NCI-H187 treated with DMSO at 0.1 percent for 48 hours (cell line): ENCODE results near the gene RSAD1.

Source experiments
- DNase-seq: peaks from one replicate; lab custom pipeline; 2025; lab: John Stamatoyannopoulos, UW

RSAD1 gene

DNA sequence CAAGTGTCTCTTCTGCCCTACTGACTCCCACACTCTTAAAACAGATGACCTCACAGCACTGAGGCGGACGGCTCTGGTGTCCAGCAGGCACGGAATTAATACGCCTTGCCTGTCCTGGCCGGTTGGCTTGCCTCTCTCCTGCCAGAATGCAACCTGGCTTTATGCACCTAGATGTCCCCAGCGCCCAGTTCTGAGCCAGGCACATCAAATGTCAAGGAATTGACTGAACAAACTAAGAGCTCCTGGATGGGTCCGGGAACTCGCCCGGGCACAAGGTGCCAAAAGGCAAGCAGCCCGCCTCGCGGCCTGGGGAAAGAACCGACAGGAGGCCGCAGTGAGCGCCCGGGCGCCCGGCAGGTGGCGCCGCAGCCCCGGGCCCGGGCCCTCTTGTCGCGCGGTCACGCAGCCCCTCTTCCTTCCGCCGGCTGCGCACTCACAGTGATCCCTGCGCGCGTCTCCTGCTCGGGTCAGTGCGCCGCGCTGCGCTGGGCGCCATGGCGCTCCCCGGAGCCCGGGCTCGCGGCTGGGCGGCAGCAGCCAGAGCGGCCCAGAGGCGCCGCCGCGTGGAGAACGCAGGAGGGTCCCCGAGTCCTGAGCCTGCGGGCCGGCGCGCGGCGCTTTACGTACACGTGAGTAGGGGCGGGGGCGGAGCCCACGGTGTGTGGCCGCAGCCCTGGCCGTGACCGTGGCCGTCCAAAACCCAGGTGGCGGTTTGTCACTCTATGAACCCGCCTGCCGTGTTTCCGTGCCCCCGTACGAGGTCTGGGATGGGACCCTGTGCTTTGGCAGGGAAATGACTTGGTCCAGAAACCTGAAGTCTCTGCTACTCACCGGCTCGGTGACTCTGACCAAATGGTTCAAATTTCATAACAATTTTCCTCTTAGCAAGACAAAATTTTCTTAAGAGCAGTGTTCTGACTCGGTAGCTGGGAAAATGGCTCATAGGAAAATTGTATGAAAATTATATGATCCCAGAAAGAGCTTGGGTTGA, at the start of gene RSAD1:
TSS of gene RSAD1 (plus strand) at position 470 of the 991 bp plus-strand sequence. CDS start at position 495, 25 bp downstream.
- peak; percentile 53 for DNase-seq

DNA sequence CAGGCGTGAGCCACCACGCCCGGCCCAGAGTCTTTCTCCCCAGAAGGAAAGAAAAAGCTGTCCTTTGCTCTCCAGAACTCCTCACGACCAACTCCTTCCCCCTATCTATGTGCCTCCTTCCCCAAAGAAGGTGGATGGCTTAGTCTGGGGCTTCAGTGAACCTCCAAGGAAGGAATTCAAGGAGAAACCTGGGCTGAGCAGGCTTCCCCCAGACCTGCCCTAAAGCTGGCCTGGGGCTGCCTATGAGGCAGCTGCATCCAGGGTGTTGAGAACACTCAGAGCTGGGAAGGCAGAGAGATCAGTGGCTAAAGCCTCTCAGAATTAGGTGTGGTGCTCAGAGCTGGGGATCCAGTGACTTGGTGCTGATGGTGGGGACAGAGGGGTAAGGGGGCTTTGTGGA, 48.9 kb upstream of the RSAD1 start:
- no peak for DNase-seq

DNA sequence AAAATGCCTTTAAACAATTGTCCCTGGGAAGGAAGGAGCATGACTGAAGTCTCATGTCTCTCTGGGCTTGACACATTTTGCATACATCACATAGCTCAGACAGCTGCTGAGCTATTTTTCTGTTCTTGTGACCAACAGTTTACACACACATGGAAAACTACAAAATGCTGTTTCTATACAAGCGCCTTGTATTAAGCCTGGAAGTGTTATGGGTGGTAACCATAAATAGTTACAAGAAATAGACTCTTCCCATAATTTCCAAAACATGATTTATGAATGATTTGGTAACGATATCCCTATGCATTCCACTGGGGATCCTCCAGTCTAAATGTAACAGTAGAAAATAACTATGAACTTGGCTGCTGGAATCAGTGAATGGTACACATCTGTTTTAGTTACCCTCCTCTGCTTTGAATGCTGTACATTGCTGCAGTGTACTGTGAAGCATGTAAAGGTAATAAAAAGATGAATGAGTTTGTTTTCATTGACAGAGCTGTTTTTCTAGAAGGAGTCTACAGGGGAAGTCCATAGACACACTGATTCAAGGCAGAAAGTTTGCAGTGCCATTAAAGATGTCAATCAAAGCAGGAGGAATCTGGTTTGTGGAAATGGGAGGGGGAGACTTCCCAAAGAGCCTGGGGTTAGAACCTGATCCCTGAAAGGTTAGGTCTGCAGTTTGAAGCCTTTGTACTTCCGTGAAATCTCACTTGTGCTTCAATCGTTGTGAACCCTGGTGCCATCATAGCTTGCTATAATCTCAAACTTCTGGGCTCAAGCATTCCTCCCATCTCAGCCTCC, 47.6 kb upstream of the RSAD1 start:
- DNase-seq = no peak

DNA sequence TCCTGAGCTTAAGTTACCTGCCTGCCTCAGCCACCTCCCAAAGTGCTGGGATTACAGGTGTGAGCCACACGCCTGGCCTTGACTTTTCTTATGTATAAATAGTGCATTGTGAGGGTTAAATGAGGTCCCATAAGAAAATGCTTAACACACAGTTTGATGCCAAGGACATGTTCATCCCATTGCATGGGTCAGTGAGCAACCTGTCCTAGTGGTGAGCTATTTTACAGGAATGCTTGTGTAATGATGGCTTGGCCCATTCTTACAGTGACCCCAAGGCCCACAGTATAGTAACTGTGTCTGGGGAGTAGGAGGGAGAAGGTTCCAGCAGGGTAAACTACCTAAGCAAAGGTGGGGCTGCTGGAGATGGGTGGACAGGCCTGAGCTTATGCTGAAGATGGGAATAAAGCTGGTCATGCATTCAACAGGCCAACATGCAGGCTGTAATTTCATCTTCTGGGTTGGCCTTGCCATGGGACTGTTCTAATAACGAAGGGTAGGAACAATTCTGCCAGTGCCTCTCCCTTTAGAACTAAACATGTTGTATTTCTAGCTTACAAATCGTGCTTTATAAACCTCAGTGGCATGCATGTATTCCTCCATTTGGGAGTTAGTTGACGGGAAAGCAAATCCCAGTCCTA, 46.4 kb upstream of the RSAD1 start:
- no peak for DNase-seq

DNA sequence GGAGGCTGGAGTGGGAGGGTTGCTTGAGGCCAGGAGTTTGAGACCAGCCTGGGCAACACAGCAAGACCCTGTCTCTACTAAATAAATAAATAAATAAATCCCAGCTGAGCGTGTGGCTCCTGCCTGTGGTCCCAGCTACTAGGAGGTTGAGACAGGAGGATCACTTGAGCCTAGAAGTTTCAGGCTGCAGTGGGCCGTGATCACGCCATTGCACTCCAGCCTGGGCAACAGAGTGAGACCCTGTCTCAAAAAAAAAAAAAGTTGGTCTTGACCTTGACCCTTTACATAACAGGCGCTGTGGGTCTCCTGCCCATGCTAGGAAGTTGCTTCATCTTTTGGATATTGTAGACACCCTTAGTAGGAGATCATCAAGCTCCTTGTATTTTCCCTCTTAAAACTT, 41.3 kb upstream of the RSAD1 start:
- no peak for DNase-seq

DNA sequence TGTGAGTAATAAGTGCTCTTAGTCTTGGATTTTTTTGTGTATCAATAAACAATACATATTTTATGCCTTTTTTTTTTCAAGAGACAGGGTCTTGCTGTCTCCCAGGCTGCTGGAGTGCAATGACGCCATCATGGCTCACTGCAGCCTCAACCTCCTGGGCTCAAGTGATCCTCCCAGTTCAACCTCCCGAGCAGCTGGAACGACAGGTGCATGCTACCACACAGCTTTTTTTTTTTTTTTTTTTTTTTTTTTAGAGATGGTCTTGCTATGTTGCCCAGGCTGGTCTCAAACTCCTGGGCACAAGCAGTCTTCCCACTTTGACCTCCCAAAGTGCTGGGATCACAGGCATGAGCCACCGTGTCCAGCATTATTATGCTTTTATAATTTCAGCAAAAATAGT, 39.7 kb upstream of the RSAD1 start:
- no peak for DNase-seq

DNA sequence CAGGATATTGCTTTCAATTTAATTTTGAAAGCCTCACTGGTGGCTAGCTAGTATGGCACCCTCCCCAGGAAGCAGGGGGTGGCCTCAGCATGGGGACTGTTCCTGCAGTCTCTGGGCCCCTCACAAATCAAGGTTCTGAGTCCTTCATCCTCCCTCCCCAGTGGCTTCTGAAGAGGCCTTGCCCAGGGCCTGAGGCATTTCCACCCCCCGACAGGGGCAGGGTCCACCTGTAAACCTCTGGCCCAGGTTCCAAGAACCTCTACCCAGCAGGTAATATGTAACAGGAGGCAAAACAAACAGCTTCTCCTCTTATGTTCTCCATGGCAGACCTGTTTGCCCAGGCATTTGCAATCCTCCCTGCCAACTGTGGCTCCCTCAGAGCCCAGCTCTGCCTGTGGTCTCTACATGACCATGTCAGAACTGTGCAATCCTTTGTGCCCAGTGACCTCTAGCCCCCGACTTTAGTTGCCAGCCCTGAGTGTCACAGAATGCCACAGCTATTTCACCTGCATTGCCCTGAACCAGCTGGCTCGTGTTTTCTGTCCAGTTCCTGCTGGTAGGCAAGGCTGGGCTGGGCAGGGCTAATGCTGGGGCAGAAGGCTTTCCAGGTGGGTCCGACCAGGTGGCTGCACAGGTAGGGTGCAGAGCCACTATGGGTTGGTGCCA, 38.4 kb upstream of the RSAD1 start:
- no peak for DNase-seq

DNA sequence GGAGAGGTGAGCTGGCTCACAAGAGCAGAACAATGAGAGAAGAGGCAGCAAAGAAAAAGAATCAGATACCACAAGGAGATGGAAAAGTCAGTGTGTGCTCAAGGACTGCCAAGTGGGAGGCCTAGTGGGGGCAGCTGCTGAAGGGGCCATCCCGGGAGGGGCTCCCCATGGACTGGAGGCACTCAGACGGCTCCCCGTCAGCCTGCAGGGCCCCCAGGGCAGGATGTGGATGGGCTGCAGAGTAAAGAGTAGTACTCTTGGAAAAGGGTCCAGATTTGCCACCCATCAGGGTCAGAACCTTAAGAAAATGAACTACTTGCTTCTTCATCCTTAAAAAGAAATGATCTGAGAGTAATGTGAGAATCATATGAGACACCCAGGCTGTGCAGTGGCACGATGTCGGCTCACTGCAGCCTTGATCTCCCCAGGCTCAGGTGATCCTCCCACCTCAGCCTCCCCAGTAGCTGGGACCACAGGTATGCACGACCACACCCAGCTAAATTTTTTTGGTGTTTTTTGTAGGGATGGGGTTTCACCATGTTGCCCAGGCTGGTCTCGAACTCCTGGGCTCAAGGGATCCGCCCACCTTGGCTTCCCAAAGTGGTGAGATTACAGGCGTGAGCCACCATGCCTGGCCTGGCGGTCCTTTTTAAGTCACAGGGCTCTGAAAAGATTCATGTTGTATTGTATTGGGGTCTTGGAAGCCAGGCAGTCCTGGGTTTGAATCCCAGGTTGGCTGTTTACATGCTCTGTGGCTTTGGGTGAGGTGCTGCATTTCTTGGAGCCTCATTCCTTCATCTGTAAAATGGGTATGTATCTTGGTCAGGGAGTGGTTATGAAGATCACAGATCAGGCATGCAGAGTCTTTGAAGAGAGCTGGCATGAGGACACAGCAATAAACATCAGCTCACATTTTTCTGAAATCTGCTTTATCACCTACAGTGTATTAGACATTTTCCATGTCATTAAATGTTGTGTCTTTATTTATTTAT, 37.5 kb upstream of the RSAD1 start:
- no peak for DNase-seq

DNA sequence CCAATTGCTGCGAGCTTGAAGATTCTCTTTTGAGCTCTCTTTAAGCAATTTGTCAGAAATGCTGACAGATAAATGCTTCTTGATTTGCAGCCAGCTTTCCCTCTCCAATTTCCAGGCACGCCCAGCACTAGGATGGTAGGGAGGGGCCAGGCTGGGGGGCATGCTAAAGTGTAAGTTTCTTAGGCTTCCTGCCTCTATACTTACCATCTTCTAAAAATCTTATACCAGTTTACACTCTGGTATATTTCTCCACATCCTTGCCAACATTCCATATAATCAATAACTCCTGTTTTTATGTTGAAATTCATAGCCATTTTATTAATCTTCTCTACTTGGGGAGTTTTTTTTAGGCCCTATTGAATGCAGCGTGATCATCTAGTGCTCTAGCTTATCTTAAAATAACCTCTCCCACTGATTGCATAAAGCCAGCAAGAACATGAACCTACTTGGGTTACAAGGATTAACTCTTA, 35.1 kb upstream of the RSAD1 start:
- DNase-seq = no peak

DNA sequence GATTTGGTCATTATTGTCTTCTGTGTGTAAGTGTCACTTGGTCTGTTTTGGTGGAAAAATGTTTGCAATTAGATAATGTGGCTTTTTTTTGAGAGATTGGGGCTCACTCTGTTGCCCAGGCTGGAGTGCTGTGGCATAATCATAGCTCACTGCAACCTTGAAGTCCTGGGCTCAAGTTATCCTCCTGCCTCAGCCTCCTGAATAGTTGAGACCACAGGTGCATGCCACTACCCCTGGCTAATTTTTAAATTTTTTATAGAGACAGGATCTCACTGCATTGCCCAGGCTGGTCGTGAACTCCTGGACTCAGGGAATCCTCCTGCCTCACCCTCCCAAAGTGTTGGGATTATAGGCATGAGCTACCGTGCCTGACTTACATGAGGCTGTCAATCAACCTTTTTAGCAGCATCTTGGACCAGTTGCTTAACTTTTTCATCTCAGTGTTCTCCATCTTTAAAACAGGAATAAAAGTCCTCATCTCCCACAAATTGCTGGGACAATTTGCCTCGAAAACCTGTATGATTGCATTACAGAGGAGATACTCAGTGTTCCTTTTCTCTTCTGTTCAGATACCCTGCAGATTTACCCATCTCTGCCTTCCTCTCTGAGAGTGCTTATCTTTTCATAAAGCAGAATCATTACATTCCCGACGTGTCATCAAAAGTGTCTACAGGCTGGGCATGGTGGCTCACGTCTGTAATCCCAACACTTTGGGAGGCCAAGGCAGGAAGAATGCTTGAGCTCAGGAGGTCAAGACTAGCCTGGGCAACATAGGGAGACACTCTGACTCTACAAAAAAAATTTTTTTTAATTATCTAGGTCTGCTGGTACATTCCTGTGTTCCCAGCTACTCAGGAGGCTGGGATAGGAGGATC, 33.6 kb upstream of the RSAD1 start:
- no peak for DNase-seq

DNA sequence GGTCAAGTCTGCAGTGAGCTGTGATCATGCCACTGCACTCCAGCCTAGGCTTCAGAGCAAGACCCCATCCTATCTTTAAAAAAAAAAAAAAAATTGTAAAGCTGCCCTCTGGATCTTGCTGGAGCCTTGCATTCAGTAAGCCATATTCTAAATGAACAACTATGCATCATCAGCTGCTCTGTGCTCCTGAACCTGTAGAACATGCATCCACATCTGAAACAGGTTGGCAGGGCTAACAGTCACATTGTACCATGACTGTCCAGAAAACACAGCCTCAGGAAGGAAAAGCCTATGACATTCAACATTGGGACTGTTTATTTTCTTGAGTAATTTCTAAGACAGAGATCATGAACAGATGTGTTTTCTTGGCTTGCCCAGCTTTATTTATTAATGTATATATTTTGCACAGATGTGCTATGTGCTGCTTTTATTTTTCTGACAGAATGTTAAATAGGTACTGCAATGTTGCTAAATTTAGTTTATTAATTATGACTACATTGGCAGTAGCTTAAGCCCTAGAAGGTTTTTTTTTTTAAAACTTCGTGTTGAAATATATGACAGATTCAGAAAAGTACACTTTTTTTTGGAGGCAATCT, 32.8 kb upstream of the RSAD1 start:
- no peak for DNase-seq

DNA sequence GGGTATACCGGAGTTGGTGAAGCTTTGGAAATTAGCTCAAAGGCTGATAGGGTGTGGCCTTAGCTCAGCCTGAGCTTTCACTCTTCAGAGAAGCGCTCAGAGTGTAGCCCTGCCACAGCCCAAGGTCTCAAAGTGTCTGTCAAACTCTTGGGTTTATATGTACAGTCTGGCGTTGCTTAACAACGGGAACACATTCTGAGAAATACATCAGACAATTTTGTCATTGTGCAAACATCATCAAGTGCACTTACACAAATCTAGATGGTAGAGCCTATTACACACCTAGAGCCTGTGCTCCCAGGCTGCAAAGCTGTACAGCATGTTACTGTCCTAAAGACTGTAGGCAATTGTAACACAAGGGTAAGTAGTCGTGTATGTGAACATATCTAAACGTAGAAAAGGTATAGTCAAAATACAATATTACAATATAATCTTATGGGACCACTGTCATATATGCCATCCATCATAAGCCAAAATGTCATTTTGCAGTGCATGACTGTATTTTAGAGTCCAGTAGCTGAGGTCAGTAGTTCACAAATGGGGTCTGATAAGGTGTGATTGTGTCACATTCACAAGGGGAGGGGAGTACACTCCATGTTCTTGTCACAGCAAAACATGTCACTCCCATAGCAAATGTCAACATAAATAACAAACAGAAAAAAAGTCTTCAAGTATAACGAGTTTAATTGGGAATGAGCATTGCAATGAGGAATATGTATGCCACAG, 30.6 kb upstream of the RSAD1 start:
- DNase-seq = peak; percentile 45

DNA sequence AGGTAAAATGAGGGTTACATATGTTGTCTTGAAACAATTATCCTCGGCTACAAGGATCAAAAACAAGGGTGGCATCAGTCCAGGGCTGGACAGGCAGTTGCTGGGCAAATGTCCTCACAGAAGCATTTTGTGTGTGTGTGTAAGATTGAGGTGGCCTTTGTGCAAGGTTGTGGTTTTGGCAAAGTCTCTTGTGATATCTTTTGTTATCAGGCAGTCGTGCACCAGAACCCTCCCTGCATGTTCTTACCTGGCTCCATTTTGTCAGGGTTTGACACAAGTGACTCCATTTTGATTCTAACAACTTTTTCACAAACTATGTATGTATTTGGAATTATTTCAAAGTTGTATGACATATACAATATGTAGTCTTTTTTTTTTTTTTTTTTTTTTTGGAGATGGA, 30.0 kb upstream of the RSAD1 start:
- DNase-seq = no peak

DNA sequence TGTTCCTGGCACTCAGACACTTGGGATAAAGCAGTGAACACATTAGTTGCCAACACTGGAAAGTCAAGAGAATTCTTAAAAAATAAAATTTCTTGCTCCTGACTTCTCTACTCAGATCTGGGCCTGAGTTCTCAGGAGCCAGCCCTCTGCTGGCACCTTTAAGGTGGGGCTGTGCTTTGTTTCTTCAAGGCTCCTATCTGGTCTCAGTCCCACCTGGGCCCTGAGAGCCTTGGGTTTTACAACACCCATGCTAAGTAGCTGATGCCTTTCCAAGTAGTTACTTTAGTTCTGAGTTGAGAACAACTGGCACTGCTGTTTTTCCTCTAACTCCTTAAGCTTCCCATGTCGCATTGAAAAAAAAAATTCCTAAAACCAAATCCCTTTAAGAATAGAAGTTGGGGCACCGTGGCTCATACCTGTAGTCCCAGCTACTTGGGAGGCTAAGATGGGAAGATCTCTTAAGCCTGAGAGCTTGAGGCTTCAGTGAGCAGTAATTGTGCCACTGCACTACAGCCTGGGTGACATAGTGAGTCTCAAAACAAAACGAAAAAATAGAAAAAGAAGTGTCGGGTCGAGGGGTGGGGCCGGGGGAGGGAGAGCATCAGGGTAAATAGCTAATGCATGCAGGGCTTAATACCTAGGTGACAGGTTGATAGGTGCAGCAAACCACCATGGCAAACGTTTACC, 26.6 kb upstream of the RSAD1 start:
- no peak for DNase-seq

DNA sequence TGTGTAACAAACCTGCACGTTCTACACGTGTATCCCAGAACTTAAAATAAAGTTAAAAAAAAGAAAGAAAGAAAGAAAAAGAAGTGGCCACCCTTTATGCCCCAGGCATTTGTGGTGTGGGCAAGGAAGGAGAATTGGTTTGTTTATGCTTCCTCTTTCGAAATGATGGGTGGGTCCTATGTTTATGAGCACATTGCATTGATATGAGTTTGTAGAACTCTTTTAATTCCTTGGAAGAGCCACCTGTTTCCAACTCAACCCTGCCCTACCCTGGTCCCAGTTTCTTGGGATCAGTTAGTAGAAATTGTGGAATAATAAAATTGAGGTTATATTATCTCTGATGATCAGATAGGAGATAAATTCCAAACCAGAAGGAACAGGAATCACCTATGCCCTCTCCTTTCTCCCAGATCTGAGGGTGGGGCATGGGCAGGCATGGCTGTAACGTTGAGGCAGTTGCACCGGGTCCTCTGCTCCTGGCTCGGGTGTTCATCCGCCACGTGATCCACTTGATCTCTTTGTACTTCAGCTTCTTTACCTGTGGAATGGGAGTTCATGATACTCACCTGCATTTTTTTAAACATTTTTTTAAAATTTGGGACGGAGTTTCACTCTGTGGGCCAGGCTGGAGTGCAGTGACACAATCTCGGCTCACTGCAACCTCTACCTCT, 25.9 kb upstream of the RSAD1 start:
- no peak for DNase-seq

DNA sequence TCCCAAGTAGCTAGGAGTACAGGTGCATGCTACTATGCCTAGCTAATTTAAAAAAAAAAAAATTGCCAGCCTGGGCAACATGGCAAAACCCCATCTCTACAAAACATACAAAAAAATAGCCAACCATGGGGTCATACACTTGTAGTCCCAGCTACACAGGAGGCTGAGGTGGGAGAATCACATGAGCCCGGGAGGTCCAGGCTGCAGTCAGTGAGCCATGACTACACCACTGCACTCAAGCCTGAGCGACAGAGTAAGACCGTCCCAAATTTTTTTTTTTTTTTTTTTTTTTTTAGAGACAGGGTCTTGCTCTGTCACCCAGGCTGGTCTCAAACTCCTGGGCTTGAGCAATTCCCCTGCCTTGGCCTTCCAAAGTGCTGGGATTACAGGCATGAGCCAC, 24.8 kb upstream of the RSAD1 start:
- no peak for DNase-seq

DNA sequence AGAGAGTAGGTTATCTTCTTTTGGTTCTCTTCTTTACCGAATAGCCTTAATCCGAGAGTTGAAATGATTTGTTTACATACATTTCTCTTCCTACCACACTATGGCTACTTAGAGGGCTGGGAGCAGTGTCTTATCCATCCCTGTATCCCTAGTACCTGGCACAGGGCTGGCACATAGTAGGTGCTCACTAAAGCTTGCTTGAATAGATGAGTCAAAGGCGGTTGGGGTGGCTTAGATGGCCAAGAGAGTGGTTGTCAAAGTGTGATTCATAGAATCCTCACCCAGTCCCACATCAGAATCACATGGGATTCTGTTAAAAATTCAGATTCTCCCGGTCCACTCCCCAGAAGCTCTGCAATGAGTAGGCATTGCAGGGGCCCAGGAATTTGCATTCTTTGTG, 21.0 kb upstream of the RSAD1 start:
- no peak for DNase-seq
